Measurements from ENCODE around the gene LRRC3.
"Not testable (repeated sequence)": the region's sequence is repeated elsewhere in the genome, so short reads cannot be mapped to it uniquely, and the experiment has no call there.

Gene LRRC3

GRCh38 chr21:44499211-44499560 is 43.9 kb downstream of the LRRC3 start:
- no peak for TF ChIP-seq CTCF (IDR thresholded peaks at IDR 0.05; ENCODE audit: insufficient read depth, low read depth, low read length, missing control alignments)
- DNase-seq (ENCODE audit: low read depth): no peak
- H3K4me3 ChIP-seq (ENCODE audit: low read depth, low read length): no peak overlapping the region

GRCh38 chr21:44499631-44500030 is 44.3 kb downstream of the LRRC3 start:
- no peak for DNase-seq (ENCODE audit: low read depth)
- H3K4me3 ChIP-seq (ENCODE audit: low read depth, low read length): no peak overlapping the region
- no peak for TF ChIP-seq CTCF (IDR thresholded peaks at IDR 0.05; ENCODE audit: insufficient read depth, low read depth, low read length, missing control alignments)

GRCh38 chr21:44500111-44500510 is 44.8 kb downstream of the LRRC3 start:
- TF ChIP-seq CTCF (IDR thresholded peaks at IDR 0.05; ENCODE audit: insufficient read depth, low read depth, low read length, missing control alignments): no peak
- no peak overlapping the region for H3K4me3 ChIP-seq (ENCODE audit: low read depth, low read length)
- DNase-seq (ENCODE audit: low read depth): no peak

- H3K4me3 ChIP-seq (ENCODE audit: low read depth, low read length): no peak overlapping the region
- no peak for DNase-seq (ENCODE audit: low read depth)
- no peak for TF ChIP-seq CTCF (IDR thresholded peaks at IDR 0.05; ENCODE audit: insufficient read depth, low read depth, low read length, missing control alignments)
These were observed 47.1 kb downstream of the LRRC3 start for GRCh38 chr21:44502171-44502958.

- not testable (repeated sequence) for H3K4me3 ChIP-seq (ENCODE audit: low read depth, low read length); DNase-seq (ENCODE audit: low read depth)
These were observed 47.9 kb downstream of the LRRC3 start for GRCh38 chr21:44503006-44503889.

- no peak for TF ChIP-seq CTCF (IDR thresholded peaks at IDR 0.05; ENCODE audit: insufficient read depth, low read depth, low read length, missing control alignments)
- no peak overlapping the region for H3K4me3 ChIP-seq (ENCODE audit: low read depth, low read length)
- no peak for DNase-seq (ENCODE audit: low read depth)
These were observed 48.6 kb downstream of the LRRC3 start for GRCh38 chr21:44503901-44504399.

- no peak for TF ChIP-seq CTCF (IDR thresholded peaks at IDR 0.05; ENCODE audit: insufficient read depth, low read depth, low read length, missing control alignments)
- DNase-seq (ENCODE audit: low read depth): no peak
- H3K4me3 ChIP-seq (ENCODE audit: low read depth, low read length): no peak overlapping the region
These were observed 50.5 kb downstream of the LRRC3 start for GRCh38 chr21:44505673-44506278.
